Measurements from ENCODE around the gene CD22. TPM values are rescaled to one million over a fixed set of nuclear protein-coding genes. Genes with fewer than 3 reads are reported as not detected.

The CD22 gene
- total RNA-seq, 2 experiments from 2014 or later: 0.75 to 1.2 TPM

GRCh38 chr19:35348911-35349611 is 20.1 kb downstream of the CD22 start:
- DNase-seq: peak; percentile 7
- CTCF ChIA-PET: interaction anchor here (1.7 to 5.6 kb wide), 3 partner anchors 114 to 162 kb away, joined by 5 to 48 read pairs (median 6); no protein-coding TSS in a partner anchor
- Mint-ChIP-seq H3K27me3 (peaks cover 7% of the 10 kb centered on the region), H3K36me3 (no peaks in the 10 kb centered on the region), H3K4me1 (ENCODE audit: low read depth) (peaks cover 48% of the 10 kb centered on the region), H3K9me3 (no peaks in the 10 kb centered on the region), H3K4me3 (no peak overlapping the region), H3K27ac (peak overlapping the region; percentile 28)
- POLR2A ChIA-PET: no interaction called here
- intact Hi-C loops (cut with micrococcal nuclease): loop anchor here (5.0 kb wide), 1 partner anchor 198 kb away; the partner anchor contains the start of gene TMEM147

- intact Hi-C loops (cut with micrococcal nuclease): loop anchor here (5.0 kb wide), 1 partner anchor 197 kb away; the partner anchor contains the start of gene TMEM147
- H3K4me3 Mint-ChIP-seq: no peak overlapping the region
- peaks cover 7% of the 10 kb centered on the region for H3K27me3 Mint-ChIP-seq
- H3K36me3 Mint-ChIP-seq: no peaks in the 10 kb centered on the region
- H3K27ac Mint-ChIP-seq: no peak overlapping the region
- CTCF ChIA-PET: interaction anchor here (5.6 kb wide), 1 partner anchor 146 kb away, joined by 48 read pairs; no protein-coding TSS in a partner anchor
- POLR2A ChIA-PET: interaction anchor here (0.7 kb wide), 1 partner anchor 69 kb away, joined by 3 read pairs; no protein-coding TSS in a partner anchor
- H3K9me3 Mint-ChIP-seq: no peaks in the 10 kb centered on the region
- peak; percentile 6 for DNase-seq
- H3K4me1 Mint-ChIP-seq (ENCODE audit: low read depth): peaks cover 48% of the 10 kb centered on the region
Observed at GRCh38 chr19:35349614-35350521, 20.9 kb downstream of the CD22 start.

GRCh38 chr19:35350591-35350990 is 21.6 kb downstream of the CD22 start:
- intact Hi-C loops (cut with micrococcal nuclease): no loop called here
- H3K27me3 Mint-ChIP-seq: peaks cover 7% of the 10 kb centered on the region
- ChIA-PET CTCF (interaction anchor here (0.8 to 5.6 kb wide), 2 partner anchors 119 to 145 kb away, joined by 3 to 48 read pairs; no protein-coding TSS in a partner anchor), POLR2A (interaction anchor here (0.6 kb wide), 1 partner anchor 110 kb away, joined by 3 read pairs; no protein-coding TSS in a partner anchor)
- no peak overlapping the region for H3K27ac Mint-ChIP-seq
- no peaks in the 10 kb centered on the region for H3K36me3 Mint-ChIP-seq
- peak; percentile 8 for DNase-seq
- H3K9me3 Mint-ChIP-seq: no peaks in the 10 kb centered on the region
- no peak overlapping the region for H3K4me3 Mint-ChIP-seq
- peaks cover 47% of the 10 kb centered on the region for H3K4me1 Mint-ChIP-seq (ENCODE audit: low read depth)

GRCh38 chr19:35351411-35352176 is 22.6 kb downstream of the CD22 start:
- intact Hi-C loops (cut with micrococcal nuclease): loop anchor here (1.0 kb wide), 1 partner anchor 117 kb away; no protein-coding TSS in a partner anchor
- Mint-ChIP-seq H3K27me3 (peaks cover 7% of the 10 kb centered on the region), H3K9me3 (no peaks in the 10 kb centered on the region), H3K4me3 (no peak overlapping the region), H3K4me1 (ENCODE audit: low read depth) (peaks cover 37% of the 10 kb centered on the region), H3K27ac (no peak overlapping the region), H3K36me3 (no peaks in the 10 kb centered on the region)
- CTCF ChIA-PET: interaction anchor here (0.8 to 5.6 kb wide), 5 partner anchors 117 to 178 kb away, joined by 3 to 101 read pairs (median 48); no protein-coding TSS in a partner anchor
- POLR2A ChIA-PET: no interaction called here
- peak; percentile 5 for DNase-seq

GRCh38 chr19:35352177-35352447 is 23.1 kb downstream of the CD22 start:
- no peaks in the 10 kb centered on the region for H3K36me3 Mint-ChIP-seq
- H3K27ac Mint-ChIP-seq: no peak overlapping the region
- peaks cover 32% of the 10 kb centered on the region for H3K4me1 Mint-ChIP-seq (ENCODE audit: low read depth)
- ChIA-PET CTCF (interaction anchor here (1.0 to 4.5 kb wide), 14 partner anchors 19 to 210 kb away, joined by 3 to 101 read pairs (median 7); partner anchors contain the start of gene FFAR2), POLR2A (interaction anchor here (1.1 kb wide), 1 partner anchor 143 kb away, joined by 4 read pairs; no protein-coding TSS in a partner anchor)
- DNase-seq: peak; percentile 8
- no peak overlapping the region for H3K4me3 Mint-ChIP-seq
- intact Hi-C loops (cut with micrococcal nuclease): loop anchor here (1.0 kb wide), 1 partner anchor 116 kb away; no protein-coding TSS in a partner anchor
- no peaks in the 10 kb centered on the region for H3K9me3 Mint-ChIP-seq
- peaks cover 7% of the 10 kb centered on the region for H3K27me3 Mint-ChIP-seq

GRCh38 chr19:35352448-35353304 is 23.7 kb downstream of the CD22 start:
- Mint-ChIP-seq H3K4me3 (no peak overlapping the region), H3K9me3 (no peaks in the 10 kb centered on the region), H3K27ac (peak overlapping the region; percentile 42), H3K4me1 (ENCODE audit: low read depth) (peaks cover 30% of the 10 kb centered on the region), H3K36me3 (no peaks in the 10 kb centered on the region), H3K27me3 (peaks cover 9% of the 10 kb centered on the region)
- intact Hi-C loops (cut with micrococcal nuclease): loop anchor here (1.0 kb wide), 2 partner anchors 116 to 143 kb away; no protein-coding TSS in a partner anchor
- ChIA-PET POLR2A (interaction anchor here (0.9 to 1.2 kb wide), 3 partner anchors 115 to 143 kb away, joined by 3 to 4 read pairs (median 4); no protein-coding TSS in a partner anchor), CTCF (interaction anchor here (0.6 to 4.5 kb wide), 31 partner anchors 9 to 1002 kb away, joined by 3 to 101 read pairs (median 4); partner anchors contain the start of gene FFAR2)
- peak; percentile 84 for DNase-seq

GRCh38 chr19:35353635-35354034 is 24.6 kb downstream of the CD22 start:
- peaks cover 28% of the 10 kb centered on the region for H3K4me1 Mint-ChIP-seq (ENCODE audit: low read depth)
- H3K27ac Mint-ChIP-seq: no peak overlapping the region
- ChIA-PET POLR2A (interaction anchor here (0.9 to 1.2 kb wide), 2 partner anchors 114 to 116 kb away, joined by 3 to 4 read pairs; no protein-coding TSS in a partner anchor), CTCF (interaction anchor here (0.6 to 4.5 kb wide), 28 partner anchors 8 to 1003 kb away, joined by 3 to 101 read pairs (median 5); partner anchors contain the start of gene FFAR2)
- DNase-seq: peak; percentile 9
- intact Hi-C loops (cut with micrococcal nuclease): loop anchor here (1.0 kb wide), 1 partner anchor 142 kb away; no protein-coding TSS in a partner anchor
- H3K27me3 Mint-ChIP-seq: peaks cover 9% of the 10 kb centered on the region
- no peaks in the 10 kb centered on the region for H3K36me3 Mint-ChIP-seq
- no peak overlapping the region for H3K4me3 Mint-ChIP-seq
- no peaks in the 10 kb centered on the region for H3K9me3 Mint-ChIP-seq

- ChIA-PET POLR2A (no interaction called here), CTCF (interaction anchor here (0.9 to 4.5 kb wide), 4 partner anchors 107 to 141 kb away, joined by 3 to 101 read pairs (median 46); no protein-coding TSS in a partner anchor)
- intact Hi-C loops (cut with micrococcal nuclease): no loop called here
- Mint-ChIP-seq H3K36me3 (no peaks in the 10 kb centered on the region), H3K9me3 (no peaks in the 10 kb centered on the region), H3K27ac (no peak overlapping the region), H3K4me3 (no peak overlapping the region), H3K27me3 (peaks cover 5% of the 10 kb centered on the region), H3K4me1 (ENCODE audit: low read depth) (peaks cover 19% of the 10 kb centered on the region)
- peak; percentile 20 for DNase-seq
Observed at GRCh38 chr19:35354898-35355297, 25.9 kb downstream of the CD22 start.

- H3K36me3 Mint-ChIP-seq: no peaks in the 10 kb centered on the region
- H3K27me3 Mint-ChIP-seq: peaks cover 5% of the 10 kb centered on the region
- no peaks in the 10 kb centered on the region for H3K9me3 Mint-ChIP-seq
- intact Hi-C loops (cut with micrococcal nuclease): no loop called here
- H3K27ac Mint-ChIP-seq: no peak overlapping the region
- no peak overlapping the region for H3K4me3 Mint-ChIP-seq
- peaks cover 19% of the 10 kb centered on the region for H3K4me1 Mint-ChIP-seq (ENCODE audit: low read depth)
- ChIA-PET POLR2A (no interaction called here), CTCF (interaction anchor here (1.1 to 4.5 kb wide), 4 partner anchors 8 to 140 kb away, joined by 4 to 101 read pairs (median 45); partner anchors contain the start of gene FFAR1)
- peak; percentile 6 for DNase-seq
Observed at GRCh38 chr19:35355791-35356460, 26.9 kb downstream of the CD22 start.

Measured in activated CD4-positive, alpha-beta memory T cell treated with anti-CD3 and anti-CD28 coated beads for 36 hours (primary cell).